Liver (tissue), 9 donors: Measurements from ENCODE around the gene SBK3. TPM values are rescaled to one million over a fixed set of nuclear protein-coding genes. Genes with fewer than 3 reads are reported as not detected.

Source experiments
- DNase-seq: peaks from one replicate; pipeline ENCODE4 v3.0.0-alpha.2; 2017; ENCODE audit warnings: low spot score
- H3K27ac ChIP-seq, 2 donors: one replicate each; pipeline ENCODE4 v1.7.0; 2013; ENCODE audit warnings: inconsistent platforms in 2 of 2, low read length in 2 of 2, control low read depth in 1 of 2, low read depth in 1 of 2, mild to moderate bottlenecking in 1 of 2
- H3K27me3 ChIP-seq, 4 donors: one replicate each; pipeline versions ENCODE4 v1.6.1 to v1.7.0; 2013; ENCODE audit warnings: low read length in 3 of 4, inconsistent platforms in 1 of 4, mild to moderate bottlenecking in 1 of 4, moderate library complexity in 1 of 4; ENCODE audit not compliant: control insufficient read depth in 4 of 4, insufficient read depth in 4 of 4
- H3K36me3 ChIP-seq, 4 donors: one replicate each; pipeline versions ENCODE4 v1.6.1 to v1.7.0; 2013; ENCODE audit warnings: low read length in 3 of 4, mild to moderate bottlenecking in 3 of 4, low read depth in 1 of 4, moderate library complexity in 1 of 4; ENCODE audit not compliant: control insufficient read depth in 4 of 4, insufficient read depth in 3 of 4
- H3K4me1 ChIP-seq, 4 donors: one replicate each; pipeline versions ENCODE4 v1.6.1 to v1.7.0; 2013; ENCODE audit warnings: low read length in 3 of 4, mild to moderate bottlenecking in 3 of 4, moderate library complexity in 1 of 4; ENCODE audit not compliant: control insufficient read depth in 4 of 4, insufficient read depth in 4 of 4
- H3K4me3 ChIP-seq, 3 donors: one replicate each; pipeline versions ENCODE4 v1.6.1 to v1.7.0; 2013; ENCODE audit warnings: low read length in 3 of 3, control low read depth in 1 of 3, low read depth in 1 of 3, mild to moderate bottlenecking in 1 of 3
- H3K9ac ChIP-seq, 2 donors: one replicate each; pipeline ENCODE4 v1.7.0; 2013; ENCODE audit warnings: low read length in 2 of 2, mild to moderate bottlenecking in 2 of 2, moderate library complexity in 2 of 2, control low read depth in 1 of 2, low read depth in 1 of 2
- H3K9me3 ChIP-seq, 4 donors: one replicate each; pipeline versions ENCODE4 v1.6.1 to v1.7.0; 2013; ENCODE audit warnings: low read length in 3 of 4; ENCODE audit not compliant: control insufficient read depth in 4 of 4
- EGR1 ChIP-seq, 2 donors: IDR thresholded peaks; 2 replicates each; pipeline ENCODE4 v1.6.1; 2016 to 2018; ENCODE audit warnings: antibody characterized with exemption in 2 of 2, low read depth in 2 of 2
- FOXA1 ChIP-seq: IDR thresholded peaks from 2 replicates; pipeline ENCODE4 v1.6.1; 2016; ENCODE audit warnings: antibody characterized with exemption
- GABPA ChIP-seq, 2 donors: IDR thresholded peaks in 1 of 2; conservative IDR thresholded peaks in 1 of 2; 2 replicates each; pipeline ENCODE4 v1.6.1; 2016; ENCODE audit warnings: antibody characterized with exemption in 2 of 2, mild to moderate bottlenecking in 1 of 2, moderate library complexity in 1 of 2
- HNF4A ChIP-seq, 2 donors: conservative IDR thresholded peaks; 2 replicates each; pipeline ENCODE4 v1.6.1; 2016; ENCODE audit warnings: antibody characterized with exemption in 2 of 2, mild to moderate bottlenecking in 2 of 2
- HNF4G ChIP-seq: IDR thresholded peaks from 2 replicates; pipeline ENCODE4 v1.6.1; 2016; ENCODE audit warnings: antibody characterized with exemption
- JUND ChIP-seq, 2 donors: IDR thresholded peaks; 2 replicates each; pipeline ENCODE4 v1.6.1; 2016; ENCODE audit warnings: antibody characterized with exemption in 2 of 2
- NR2F2 ChIP-seq: IDR thresholded peaks from 2 replicates; pipeline ENCODE4 v1.6.1; 2016; ENCODE audit warnings: antibody characterized with exemption
- RAD21 ChIP-seq, 2 donors: IDR thresholded peaks; 2 replicates each; pipeline ENCODE4 v1.6.1; 2016; ENCODE audit warnings: antibody characterized with exemption in 2 of 2, mild to moderate bottlenecking in 2 of 2
- RXRA ChIP-seq, 2 donors: IDR thresholded peaks; 2 replicates each; pipeline ENCODE4 v1.6.1; 2017 to 2018; ENCODE audit warnings: antibody characterized with exemption in 2 of 2, mild to moderate bottlenecking in 1 of 2
- SP1 ChIP-seq: IDR thresholded peaks from 2 replicates; pipeline ENCODE4 v1.6.1; 2018; ENCODE audit warnings: antibody characterized with exemption, mild to moderate bottlenecking
- TAF1 ChIP-seq: conservative IDR thresholded peaks from 2 replicates; pipeline ENCODE4 v1.6.1; 2016; ENCODE audit warnings: antibody characterized with exemption, mild to moderate bottlenecking
- YY1 ChIP-seq: IDR thresholded peaks from 2 replicates; pipeline ENCODE4 v1.6.1; 2016; ENCODE audit warnings: antibody characterized with exemption, mild to moderate bottlenecking
- WGBS: extraction: QIAGEN DNeasy Blood & Tissue Kit; methylation state at CpG from one replicate; pipeline ENCODE4 v1.1.7; 2013; 5-methylcytosine and 5-hydroxymethylcytosine counted together
- polyA plus RNA-seq, 2 donors: library from polyadenylated mRNA; stranded (reverse) in 1 of 2; unstranded in 1 of 2; fragments of 200-250 nt in 1 of 2; fragments of >200 nt in 1 of 2; fragmentation: Nextera tagmentation in 1 of 2; extraction: Ambion mirVana in 1 of 2; gene quantifications; one replicate each; pipeline versions ENCODE4 v1.2.1 to v1.2.3, GENCODE V29; 2013 to 2015
- total RNA-seq, 2 donors: library from RNA; depleted of rRNA; stranded (reverse); fragments of >200 nt; gene quantifications; one replicate each; pipeline ENCODE4 v1.2.3, GENCODE V29; 2014
- TF ChIP-seq, protein P1 (sequence below): fragments of 150-350 bp; IDR thresholded peaks from 2 replicates; pipeline ENCODE4 v1.5.1; 2017; ENCODE audit warnings: improper control_type of control experiment, low read depth, low read length; ENCODE audit not compliant: missing input control
- TF ChIP-seq, protein P2 (sequence below): IDR thresholded peaks from 2 replicates; pipeline ENCODE4 v1.6.1; 2016; ENCODE audit warnings: antibody characterized with exemption
- TF ChIP-seq, protein P3 (sequence below): IDR thresholded peaks from 2 replicates; pipeline ENCODE4 v1.6.1; 2016; ENCODE audit warnings: antibody characterized with exemption, mild to moderate bottlenecking
- TF ChIP-seq, protein P4 (sequence below): IDR thresholded peaks from 2 replicates; pipeline ENCODE4 v1.6.1; 2016; ENCODE audit warnings: antibody characterized with exemption
- TF ChIP-seq, protein P5 (sequence below): IDR thresholded peaks from 2 replicates; pipeline ENCODE4 v1.6.1; 2016; ENCODE audit warnings: antibody characterized with exemption
- donor health status: healthy.
- donor health status: healthy.
- donor health status: healthy.
- donor health status: healthy.
- donor health status: healthy.

SBK3 gene
- total and polyA plus RNA-seq, 4 donors: 0.03 TPM; not detected in 3

DNA sequence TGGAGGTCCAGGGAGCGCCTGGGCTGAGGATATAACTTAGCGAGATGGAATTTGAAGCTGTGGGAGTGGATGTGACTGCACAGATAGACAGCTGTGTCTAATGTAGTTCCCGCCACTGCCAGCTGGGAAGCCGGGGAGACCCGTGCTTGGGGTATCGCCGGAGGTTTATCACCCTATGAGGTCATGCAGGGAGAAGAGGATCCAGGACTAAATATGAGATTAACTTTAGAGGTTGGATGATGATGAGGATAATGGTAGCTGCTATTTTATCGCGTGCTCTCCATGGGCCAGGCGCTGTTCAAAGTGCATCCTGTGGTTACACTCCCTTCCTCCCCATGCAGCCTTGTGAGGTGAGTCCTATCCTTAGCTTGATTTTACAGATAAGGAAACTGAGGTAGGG is 37.2 kb downstream of the SBK3 start:
- Histone ChIP-seq H3K27me3 (no peaks in the 10 kb centered on the region), H3K4me3 (no peak overlapping the region), H3K9ac (no peak overlapping the region), H3K4me1 (peaks cover 0 to 6% (median 3%) of the 10 kb centered on the region in 4 donors), H3K9me3 (no peaks in the 10 kb centered on the region), H3K27ac (no peak overlapping the region), H3K36me3 (no peaks in the 10 kb centered on the region)
- TF ChIP-seq HNF4A (conservative IDR thresholded peaks at IDR 0.05): no peak
- no peak for TF ChIP-seq YY1
- no peak for TF ChIP-seq GABPA (IDR thresholded peaks at IDR 0.05 in 1 of 2, conservative IDR thresholded peaks at IDR 0.05 in 1 of 2)
- 68% methylated on average over 10 of the region's 10 CpGs for WGBS
- no peak for DNase-seq

DNA sequence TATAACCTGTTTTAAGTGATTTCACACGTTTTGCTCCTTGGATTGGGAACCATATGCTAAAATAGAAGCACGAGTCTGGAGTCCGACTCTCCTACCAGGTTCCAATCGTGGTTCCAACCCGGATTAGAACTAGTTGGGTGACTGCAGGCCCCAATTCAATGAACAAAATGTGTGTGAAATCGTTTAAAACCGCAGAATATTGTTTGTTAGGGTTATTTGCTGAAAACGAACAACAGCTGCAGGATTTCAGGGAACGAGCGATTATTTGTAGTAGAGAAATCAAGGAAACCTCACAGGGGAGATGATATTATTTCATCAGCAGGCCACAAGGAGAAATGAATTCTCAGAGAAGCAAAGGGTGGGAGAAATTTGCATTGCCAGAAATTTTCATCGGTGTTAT is 40.4 kb downstream of the SBK3 start:
- no peak overlapping the region for H3K27ac ChIP-seq
- 79% methylated on average over 11 of the region's 11 CpGs for WGBS

More for the DNA sequence above, 40.4 kb downstream of the SBK3 start:
- no peak overlapping the region for H3K9ac ChIP-seq
- H3K27me3 ChIP-seq: no peaks in the 10 kb centered on the region
- no peak for DNase-seq
- no peaks in the 10 kb centered on the region for H3K9me3 ChIP-seq
- H3K4me3 ChIP-seq: no peak overlapping the region
- H3K36me3 ChIP-seq: no peaks in the 10 kb centered on the region
- H3K4me1 ChIP-seq: peaks cover 0 to 6% (median 3%) of the 10 kb centered on the region in 4 donors
- no peak for TF ChIP-seq RXRA (IDR thresholded peaks at IDR 0.05)
- no peak for TF ChIP-seq GABPA (IDR thresholded peaks at IDR 0.05 in 1 of 2, conservative IDR thresholded peaks at IDR 0.05 in 1 of 2)
- no peak for TF ChIP-seq JUND (IDR thresholded peaks at IDR 0.05)
- TF ChIP-seq FOXA1: no peak
- no peak for TF ChIP-seq EGR1 (IDR thresholded peaks at IDR 0.05; ENCODE audit: low read depth in 2 of 2)
- TF ChIP-seq, protein P1, sequence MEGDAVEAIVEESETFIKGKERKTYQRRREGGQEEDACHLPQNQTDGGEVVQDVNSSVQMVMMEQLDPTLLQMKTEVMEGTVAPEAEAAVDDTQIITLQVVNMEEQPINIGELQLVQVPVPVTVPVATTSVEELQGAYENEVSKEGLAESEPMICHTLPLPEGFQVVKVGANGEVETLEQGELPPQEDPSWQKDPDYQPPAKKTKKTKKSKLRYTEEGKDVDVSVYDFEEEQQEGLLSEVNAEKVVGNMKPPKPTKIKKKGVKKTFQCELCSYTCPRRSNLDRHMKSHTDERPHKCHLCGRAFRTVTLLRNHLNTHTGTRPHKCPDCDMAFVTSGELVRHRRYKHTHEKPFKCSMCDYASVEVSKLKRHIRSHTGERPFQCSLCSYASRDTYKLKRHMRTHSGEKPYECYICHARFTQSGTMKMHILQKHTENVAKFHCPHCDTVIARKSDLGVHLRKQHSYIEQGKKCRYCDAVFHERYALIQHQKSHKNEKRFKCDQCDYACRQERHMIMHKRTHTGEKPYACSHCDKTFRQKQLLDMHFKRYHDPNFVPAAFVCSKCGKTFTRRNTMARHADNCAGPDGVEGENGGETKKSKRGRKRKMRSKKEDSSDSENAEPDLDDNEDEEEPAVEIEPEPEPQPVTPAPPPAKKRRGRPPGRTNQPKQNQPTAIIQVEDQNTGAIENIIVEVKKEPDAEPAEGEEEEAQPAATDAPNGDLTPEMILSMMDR: no peak
- TF ChIP-seq, protein P2, sequence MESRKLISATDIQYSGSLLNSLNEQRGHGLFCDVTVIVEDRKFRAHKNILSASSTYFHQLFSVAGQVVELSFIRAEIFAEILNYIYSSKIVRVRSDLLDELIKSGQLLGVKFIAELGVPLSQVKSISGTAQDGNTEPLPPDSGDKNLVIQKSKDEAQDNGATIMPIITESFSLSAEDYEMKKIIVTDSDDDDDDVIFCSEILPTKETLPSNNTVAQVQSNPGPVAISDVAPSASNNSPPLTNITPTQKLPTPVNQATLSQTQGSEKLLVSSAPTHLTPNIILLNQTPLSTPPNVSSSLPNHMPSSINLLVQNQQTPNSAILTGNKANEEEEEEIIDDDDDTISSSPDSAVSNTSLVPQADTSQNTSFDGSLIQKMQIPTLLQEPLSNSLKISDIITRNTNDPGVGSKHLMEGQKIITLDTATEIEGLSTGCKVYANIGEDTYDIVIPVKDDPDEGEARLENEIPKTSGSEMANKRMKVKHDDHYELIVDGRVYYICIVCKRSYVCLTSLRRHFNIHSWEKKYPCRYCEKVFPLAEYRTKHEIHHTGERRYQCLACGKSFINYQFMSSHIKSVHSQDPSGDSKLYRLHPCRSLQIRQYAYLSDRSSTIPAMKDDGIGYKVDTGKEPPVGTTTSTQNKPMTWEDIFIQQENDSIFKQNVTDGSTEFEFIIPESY: no peak
- TF ChIP-seq TAF1: no peak
- TF ChIP-seq, protein P3, sequence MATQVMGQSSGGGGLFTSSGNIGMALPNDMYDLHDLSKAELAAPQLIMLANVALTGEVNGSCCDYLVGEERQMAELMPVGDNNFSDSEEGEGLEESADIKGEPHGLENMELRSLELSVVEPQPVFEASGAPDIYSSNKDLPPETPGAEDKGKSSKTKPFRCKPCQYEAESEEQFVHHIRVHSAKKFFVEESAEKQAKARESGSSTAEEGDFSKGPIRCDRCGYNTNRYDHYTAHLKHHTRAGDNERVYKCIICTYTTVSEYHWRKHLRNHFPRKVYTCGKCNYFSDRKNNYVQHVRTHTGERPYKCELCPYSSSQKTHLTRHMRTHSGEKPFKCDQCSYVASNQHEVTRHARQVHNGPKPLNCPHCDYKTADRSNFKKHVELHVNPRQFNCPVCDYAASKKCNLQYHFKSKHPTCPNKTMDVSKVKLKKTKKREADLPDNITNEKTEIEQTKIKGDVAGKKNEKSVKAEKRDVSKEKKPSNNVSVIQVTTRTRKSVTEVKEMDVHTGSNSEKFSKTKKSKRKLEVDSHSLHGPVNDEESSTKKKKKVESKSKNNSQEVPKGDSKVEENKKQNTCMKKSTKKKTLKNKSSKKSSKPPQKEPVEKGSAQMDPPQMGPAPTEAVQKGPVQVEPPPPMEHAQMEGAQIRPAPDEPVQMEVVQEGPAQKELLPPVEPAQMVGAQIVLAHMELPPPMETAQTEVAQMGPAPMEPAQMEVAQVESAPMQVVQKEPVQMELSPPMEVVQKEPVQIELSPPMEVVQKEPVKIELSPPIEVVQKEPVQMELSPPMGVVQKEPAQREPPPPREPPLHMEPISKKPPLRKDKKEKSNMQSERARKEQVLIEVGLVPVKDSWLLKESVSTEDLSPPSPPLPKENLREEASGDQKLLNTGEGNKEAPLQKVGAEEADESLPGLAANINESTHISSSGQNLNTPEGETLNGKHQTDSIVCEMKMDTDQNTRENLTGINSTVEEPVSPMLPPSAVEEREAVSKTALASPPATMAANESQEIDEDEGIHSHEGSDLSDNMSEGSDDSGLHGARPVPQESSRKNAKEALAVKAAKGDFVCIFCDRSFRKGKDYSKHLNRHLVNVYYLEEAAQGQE: no peak
- TF ChIP-seq SP1: no peak
- no peak for TF ChIP-seq NR2F2
- TF ChIP-seq, protein P4, sequence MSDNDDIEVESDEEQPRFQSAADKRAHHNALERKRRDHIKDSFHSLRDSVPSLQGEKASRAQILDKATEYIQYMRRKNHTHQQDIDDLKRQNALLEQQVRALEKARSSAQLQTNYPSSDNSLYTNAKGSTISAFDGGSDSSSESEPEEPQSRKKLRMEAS: no peak
- TF ChIP-seq HNF4A (conservative IDR thresholded peaks at IDR 0.05): no peak
- no peak for TF ChIP-seq RAD21 (IDR thresholded peaks at IDR 0.05)
- TF ChIP-seq, protein P5, sequence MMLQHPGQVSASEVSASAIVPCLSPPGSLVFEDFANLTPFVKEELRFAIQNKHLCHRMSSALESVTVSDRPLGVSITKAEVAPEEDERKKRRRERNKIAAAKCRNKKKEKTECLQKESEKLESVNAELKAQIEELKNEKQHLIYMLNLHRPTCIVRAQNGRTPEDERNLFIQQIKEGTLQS: no peak
- no peak for TF ChIP-seq HNF4G
- no peak for TF ChIP-seq YY1
